Effector CD4-positive, alpha-beta T cell (primary cell): ENCODE data around the gene AFAP1L1.

ENCODE experiments used
- DNase-seq: peaks from one replicate; pipeline ENCODE4 v3.0.0-alpha.2; 2020

AFAP1L1 gene

DNA sequence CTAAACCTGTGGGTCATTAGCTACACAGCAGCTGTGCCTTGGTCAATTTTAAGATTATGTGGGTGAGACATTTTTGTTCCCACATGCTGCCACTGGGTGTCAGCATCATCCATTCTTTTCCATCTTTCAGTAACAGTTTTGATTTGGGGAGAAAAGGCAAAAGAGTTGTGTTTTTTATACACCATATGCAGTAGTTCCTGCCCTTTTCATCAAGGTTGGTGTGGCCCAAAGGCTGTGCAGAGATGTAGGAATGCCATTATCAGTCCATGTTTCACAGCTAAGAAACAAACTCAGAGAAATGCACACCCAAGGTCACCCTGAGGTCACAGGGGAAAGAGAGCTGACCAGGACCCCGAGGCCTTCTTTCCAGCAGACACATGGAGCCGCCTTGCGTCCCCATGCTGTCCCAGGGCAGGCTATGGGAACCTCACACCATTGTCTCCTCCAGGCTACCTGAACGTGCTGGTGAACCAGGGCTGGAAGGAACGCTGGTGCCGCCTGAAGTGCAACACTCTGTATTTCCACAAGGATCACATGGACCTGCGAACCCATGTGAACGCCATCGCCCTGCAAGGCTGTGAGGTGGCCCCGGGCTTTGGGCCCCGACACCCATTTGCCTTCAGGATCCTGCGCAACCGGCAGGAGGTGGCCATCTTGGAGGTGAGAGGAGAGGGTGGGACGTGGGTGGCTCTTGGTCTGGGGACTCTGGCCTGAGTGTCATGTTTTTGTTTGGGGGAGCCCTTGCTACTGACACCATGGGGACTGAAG lies 45.8 kb downstream of the AFAP1L1 start:
- DNase-seq, result peak; percentile 29

DNA sequence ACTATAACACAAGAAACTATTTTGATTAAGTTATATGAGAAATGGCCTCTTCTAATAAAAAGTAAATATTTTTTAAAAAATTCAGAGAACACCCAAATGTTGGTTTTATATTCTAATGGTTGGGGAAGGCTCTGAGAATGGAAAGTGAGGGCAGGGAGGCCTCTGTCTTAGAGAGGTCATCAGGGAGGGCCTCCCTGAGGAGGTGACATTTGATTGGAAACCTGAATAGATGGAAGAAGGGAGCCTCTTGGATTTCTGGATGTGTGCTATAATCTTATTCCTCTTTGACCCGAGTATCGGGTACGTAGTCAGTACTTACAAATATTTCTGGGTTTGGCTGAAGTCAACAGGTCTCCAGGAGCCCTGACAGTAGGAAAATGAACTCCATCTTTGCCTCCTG lies 47.5 kb downstream of the AFAP1L1 start:
- DNase-seq, result no peak

DNA sequence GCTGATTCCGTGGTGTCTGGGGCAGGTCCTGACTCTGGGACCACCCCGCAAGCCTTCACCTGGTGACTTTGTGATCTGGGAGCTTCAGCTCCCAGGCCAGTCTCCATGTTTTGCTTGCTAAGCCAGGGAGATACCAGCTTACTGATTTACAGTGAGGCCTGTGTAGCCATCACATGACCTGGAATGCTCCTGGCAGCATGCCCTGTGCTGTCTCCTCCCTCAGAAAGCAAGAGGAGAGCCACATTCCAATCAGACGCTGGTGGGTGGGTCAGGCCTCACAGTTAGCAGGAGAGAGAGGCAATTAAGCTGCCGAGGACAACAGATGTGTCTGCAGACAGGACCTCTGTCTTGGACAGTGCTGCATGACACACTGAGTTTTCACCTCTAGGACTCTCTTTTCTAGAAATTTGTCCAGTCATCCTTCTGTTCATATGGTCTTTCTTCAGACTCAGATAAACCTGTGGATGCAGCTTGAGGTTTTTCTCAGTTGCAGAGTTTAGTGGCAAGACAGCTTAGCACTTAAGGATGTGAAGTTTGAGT lies 49.2 kb downstream of the AFAP1L1 start:
- DNase-seq, result no peak

DNA sequence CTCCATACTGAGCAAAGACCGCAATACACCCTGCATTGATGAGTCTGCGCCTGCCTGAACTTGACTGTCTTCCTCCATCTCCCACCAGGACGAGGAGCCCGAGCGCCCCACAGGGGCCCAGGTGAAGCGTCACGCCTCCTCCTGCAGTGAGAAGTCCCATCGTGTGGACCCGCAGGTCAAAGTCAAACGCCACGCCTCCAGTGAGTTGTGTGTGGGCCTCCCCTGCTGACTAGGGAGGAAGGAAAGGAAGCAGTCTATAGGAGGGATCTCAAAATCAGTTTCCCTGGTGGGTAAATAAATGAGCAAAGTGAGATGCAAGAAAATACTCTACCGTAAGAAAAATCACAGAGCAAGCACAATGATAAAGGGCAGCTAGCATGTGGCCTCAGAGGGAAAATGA lies 50.9 kb downstream of the AFAP1L1 start:
- no peak for DNase-seq

DNA sequence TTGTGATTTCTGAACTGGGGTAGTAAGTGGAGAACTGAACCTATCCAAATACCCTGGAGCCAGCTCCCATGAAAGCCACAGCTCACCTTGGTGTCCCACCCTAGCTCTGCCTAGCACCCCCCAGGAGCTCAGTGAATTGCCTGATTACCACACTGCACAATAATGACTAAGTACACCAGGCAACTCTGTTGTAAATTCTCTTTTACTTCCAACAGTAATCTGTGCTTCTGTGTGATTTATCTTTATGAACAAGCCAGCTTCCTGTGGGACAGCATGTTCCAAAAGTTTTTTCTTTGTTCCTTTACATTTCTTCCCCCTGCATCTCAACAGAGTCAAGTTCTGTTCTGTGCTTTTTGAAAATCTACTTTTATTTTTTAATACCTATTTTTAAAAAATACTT lies 51.6 kb downstream of the AFAP1L1 start:
- DNase-seq, result no peak

DNA sequence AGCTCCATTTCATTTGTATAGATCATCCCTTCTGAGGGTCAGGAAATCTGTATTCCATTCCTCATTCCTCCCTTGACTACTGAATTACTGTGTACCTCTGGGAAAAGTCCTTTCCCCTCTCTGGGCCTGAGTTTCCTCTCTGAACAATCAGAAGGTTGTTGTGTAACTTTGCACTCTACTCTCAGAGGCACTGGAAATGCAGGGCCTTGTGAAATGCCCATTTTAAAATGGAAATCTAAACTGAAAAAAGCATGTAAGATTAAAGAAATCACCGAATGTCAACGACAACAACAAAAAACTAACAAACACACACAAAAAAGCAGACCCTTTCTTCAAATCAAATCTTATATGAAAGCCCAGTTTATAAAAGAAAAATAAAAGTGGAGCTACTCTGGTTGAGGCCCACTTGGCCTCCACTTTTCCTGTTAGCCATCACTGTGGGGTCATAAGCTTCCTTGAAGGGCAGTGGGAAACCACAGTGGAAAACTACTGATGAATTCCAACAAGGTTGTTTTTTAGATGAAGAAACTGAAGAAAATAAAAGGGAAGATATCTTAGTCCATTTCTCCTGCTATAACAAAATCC lies 52.1 kb downstream of the AFAP1L1 start:
- DNase-seq, result no peak

DNA sequence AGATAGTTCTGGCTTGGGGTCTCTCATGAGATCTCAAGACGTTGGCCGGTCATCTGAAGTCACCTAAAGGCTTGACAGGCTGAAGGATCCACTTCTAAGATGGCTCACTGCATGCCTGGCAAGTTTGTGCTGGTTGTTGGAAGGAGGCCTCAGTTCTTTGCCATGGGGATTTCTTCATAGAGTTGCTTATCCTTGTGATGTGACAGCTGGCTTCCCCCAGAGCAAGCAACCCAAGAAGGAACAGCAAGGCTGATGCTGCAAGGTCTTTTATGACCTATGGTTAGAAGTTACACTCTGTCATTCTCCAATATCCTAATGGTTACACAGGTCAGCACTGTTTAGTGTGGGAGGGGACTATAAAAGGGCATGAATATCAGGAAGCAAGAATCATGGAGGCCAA lies 53.0 kb downstream of the AFAP1L1 start:
- no peak for DNase-seq

DNA sequence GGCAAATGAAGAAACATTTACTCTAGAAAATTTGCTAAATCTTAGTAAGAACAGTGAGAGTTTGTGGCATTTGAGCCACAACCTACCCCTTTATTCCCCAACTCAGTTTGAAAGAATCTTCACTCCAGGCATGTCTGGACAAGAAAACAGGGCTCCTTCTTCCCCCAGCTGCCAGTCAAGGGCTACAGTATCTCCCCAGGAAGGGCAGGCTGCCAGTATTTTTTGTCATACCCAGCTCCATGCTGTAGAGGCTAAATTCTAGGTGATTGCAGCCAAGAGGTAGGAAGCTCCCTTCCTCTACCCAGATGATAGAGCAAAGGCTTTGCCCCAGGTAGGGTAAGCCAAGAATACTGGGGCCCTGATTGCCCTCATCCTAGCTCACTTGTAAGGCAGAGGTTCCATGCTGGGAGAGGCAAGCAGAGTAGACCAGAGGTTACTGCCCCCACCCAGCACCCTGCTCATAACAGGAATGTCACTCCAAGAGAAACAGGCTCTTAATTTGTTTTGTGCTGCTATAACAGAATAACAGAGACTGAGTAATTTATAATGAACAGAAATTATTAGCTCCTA lies 53.6 kb downstream of the AFAP1L1 start:
- DNase-seq, result no peak

DNA sequence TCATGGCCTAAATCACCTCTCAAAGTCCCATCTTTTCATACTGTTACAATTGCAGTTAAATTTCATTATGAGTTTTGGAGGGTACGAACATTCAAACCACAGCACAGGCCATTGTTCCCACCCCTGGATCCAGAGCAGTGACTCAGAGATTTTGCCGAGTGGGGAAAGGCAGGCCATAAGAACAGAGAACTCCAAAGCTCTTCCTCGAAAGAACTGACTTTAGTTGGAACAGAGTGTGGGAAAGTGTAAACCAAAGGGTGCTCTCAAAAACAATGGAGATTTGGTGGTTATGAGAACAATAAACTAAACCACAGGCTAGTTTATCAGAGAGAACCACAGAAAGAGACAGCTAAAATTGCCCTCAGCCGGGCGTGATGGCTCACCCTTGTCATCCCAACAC lies 54.2 kb downstream of the AFAP1L1 start:
- no peak for DNase-seq

DNA sequence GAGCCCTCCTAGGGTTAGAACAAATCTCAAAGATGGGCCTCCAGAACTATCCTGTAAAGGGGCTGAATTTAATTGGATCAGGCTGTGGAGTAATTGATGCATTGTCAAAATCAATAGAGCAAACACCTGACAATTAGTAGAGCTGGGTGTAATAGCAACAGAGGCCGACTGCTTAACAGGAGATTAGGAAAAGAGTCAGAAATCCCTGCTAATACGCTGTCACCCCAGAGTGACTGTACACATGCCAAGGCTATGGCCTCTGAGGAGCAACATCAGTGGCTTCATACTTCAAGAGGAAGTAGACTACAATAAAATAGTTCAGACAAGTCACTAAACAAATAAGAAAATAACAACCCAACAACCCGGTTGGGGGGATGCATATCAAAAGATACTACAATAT lies 55.0 kb downstream of the AFAP1L1 start:
- DNase-seq, result no peak

DNA sequence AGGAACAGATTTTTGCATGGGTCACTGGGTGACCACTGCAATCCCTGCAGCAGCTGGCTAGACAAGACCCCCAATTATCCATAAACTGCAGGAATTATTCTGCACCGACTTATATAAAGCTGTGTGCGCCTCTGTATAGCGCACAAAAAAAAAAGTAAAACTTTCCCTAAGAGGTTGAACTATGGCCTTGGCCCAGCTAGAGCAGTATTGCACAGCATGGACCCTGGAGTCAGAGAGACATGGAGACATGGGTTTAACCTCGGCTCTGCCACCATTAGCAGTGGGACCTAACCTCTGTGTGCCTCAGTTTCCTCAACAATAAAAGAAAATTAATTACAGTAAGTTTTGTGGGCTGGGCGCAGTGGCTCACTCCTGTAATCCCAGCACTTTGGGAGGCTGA lies 56.5 kb downstream of the AFAP1L1 start:
- no peak for DNase-seq

DNA sequence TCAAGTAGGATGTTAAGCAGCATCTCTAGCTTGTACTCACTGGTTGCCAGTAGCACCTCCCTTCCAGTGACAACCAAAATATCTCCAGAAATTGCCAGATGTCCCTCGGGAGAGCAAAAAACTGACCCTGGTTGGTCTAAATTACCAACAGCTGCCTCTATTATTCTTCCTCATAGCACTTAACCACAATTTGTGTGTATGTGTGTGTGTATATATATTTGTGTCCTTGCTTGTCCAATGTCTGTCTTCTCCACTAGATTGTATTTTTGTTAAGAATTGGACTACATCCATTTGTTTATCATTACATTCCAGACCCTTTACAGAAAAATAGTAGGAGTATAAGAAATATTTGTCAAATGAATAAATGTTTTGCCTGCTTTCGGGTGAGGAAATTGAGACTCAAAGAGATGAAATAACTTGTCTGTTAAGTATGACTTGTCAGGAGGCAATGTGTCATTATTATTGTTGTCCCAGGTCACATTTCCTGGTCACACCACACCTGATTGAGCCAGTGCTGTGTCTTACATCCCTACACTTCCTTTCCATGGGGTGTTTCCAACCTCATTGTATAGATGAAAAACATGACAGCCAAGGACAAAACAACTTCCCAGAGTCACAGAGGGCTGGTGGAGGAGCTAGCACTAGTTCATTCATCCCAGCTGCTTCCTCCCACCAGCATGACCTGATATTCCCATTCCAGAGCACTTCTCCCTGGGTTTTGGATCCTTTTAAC lies 62.2 kb downstream of the AFAP1L1 start:
- DNase-seq, result no peak

DNA sequence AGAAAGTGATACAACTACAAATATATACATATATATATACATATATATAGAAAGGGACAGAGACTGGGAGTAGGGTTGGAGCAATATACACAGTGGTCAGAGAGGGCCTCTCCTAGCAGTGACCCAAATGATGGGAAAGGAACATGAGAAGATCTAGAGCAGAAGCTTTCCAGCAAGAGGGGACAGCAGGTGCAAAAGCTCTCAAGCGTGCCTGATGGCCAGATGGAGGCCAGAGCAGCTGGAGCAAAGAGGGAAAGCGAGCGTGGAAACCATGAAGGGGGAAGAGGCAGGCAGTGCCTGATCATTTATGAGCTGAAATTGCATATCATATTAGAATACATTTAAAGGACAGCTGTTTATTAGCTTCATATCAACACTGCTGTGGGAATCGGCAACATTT lies 66.1 kb downstream of the AFAP1L1 start:
- DNase-seq, result no peak

DNA sequence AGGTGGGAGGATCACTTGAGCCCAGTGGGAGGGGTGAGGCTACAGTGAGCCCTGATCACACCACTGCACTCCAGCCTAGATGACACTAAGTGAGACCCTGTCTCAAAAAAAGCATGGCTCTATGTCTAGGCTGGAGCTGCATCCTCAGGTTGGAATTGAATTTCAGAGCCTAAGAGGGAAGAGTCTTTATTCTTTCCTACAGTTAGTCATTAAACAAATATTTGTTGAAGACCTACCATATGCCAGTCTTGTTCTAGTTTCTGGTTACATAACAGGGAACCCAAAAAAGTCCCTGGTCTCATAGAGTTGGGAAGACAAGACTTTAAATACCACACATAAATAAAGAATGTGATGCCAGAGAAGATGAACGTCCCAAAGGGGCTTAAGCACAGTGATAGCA lies 66.7 kb downstream of the AFAP1L1 start:
- DNase-seq, result no peak

DNA sequence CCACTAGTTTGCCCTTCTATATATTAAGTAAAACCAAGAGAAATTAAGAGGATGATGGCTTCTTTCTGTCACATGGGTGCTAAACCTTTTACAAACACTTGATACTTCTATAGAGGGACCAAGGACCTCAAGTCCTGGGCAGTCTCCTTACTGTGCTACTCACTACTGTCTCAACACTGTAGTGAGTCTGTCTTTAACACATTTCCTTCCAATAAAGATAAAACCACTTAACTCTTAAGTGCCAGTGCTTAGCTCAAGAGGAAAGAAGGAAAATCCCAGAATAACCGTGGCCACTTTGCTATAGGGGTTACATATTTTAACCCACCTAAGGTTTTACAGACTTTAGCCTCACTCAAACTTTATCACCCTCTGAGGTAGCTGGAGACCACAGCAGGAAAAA lies 69.3 kb downstream of the AFAP1L1 start:
- no peak for DNase-seq

DNA sequence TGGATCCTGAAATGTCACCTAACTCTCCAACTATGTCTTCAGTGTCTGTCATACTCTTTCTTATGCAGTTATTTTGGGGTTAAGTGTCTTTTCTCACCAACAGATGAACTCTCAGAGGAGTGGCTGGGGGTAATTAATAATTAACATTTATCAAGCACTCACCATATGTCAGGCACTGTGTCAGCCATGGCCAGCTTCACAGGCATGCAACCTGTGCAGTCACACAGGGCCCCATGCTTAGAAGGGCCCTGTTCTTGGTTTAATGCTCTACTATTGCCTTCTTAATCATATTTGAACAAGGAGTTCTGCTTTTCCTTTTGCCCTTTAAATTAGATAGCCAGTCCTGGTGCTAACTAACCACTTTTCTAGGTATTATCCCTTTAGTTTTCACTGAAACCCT lies 70.2 kb downstream of the AFAP1L1 start:
- no peak for DNase-seq

DNA sequence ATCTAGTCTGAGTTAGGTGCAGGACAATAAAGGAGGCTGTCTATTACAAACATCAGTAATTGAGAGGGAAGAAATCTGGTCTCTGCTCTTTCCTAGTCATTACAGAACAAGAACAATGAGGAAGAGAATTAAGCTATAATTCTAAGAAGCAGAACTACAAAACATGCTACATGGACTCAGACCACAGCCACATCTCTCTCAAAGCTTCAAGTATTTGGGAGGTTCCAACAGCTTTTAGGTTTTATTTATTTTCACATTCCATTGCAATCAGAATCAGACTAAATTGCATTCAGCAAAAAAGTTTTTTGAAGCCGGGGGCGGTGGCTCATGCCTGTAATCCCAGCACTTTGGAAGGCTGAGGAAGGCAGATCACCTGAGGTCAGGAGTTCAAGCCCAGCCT lies 72.5 kb downstream of the AFAP1L1 start:
- DNase-seq, result no peak

DNA sequence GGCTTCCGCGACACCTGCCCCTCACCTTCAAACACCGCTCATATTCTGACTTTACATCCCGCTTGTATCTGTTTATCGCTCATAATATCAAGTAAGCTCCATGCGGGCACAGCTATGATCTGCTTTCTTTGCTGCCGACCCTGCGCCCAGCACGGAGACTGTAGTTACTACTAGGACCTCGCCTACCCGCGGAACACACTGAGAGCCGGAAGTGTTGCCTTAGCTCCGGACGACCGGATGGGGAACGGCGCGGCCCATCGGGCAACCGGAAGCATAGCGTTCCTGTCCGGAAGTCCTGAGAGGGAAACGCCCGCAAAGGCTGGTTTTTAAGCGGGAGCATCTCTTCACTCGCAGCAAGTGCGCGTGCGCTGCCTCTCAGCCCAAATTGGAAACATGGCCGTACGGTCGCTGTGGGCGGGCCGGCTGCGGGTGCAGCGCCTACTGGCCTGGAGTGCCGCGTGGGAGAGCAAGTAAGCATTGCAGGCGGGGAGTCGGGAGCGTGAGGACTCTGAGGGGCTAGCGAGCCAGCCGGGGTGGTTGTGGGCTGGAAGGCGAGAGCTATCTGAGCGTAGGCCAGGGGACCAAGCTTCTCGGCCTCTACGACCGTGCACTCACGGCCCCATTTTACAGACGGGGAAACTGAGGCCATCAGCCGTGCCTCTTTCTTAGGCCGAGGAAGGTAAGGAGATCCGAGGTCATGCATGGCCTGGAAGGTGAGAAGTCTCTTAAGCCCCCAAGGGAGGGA lies 73.7 kb downstream of the AFAP1L1 start, which contains the start of gene GRPEL2:
GRPEL2 (plus strand) TSS at position 353 of the 745 bp plus-strand sequence; CDS start at position 394, 41 bp downstream.
- peak; percentile 74 for DNase-seq

DNA sequence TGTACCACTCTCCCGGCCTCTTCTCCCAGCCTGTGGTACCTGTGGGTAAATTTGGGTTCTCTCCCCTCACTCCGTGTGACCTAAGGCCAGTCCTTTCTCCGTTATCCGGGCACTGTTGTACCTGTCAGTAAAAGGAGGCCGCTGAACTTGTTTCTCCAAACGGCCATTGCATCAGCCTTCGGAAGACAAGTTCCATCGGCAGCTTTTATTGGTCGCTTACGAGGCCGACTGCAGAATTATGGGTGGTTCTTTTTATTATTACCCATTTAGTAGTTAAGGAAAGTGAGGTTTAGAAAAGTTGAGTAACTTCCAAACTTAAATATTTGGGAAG lies 74.2 kb downstream of the AFAP1L1 start:
- DNase-seq, result no peak

DNA sequence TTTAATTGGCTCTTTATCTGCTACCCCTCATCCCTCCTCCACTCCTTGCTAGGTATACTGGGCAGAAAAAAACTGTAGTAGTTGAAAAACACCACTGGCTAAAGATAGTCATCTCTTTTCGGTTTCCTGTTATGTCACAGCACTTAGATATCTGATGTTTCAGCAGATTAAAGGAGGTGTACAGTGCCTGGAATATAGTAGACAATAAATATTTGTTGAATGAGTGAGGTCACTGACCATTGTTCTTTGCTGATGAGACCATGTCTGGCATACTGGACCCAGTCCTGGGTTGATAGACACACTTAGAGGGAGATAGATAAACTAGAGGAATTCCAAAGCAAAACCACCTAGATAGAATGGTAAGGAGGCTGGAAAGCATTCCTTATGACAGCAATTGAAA lies 76.9 kb downstream of the AFAP1L1 start:
- no peak for DNase-seq

DNA sequence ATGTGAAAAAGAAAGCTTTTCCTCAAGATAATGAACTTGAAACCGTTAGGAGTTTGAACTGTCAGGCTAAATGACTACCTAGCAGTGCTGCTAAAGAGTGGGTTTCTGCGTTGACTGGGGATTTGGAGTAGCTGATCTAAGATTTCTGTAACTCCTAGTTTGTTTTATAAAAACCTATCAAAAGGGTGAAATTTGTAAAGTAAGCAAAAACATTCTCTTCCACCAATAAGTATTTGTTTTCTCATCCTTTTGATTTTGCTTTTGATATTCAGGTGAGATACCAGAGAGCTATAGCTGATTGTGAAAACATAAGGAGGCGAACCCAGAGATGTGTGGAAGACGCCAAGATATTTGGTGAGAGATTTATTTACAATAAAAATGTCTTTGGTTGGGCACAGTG lies 77.7 kb downstream of the AFAP1L1 start:
- DNase-seq, result no peak

DNA sequence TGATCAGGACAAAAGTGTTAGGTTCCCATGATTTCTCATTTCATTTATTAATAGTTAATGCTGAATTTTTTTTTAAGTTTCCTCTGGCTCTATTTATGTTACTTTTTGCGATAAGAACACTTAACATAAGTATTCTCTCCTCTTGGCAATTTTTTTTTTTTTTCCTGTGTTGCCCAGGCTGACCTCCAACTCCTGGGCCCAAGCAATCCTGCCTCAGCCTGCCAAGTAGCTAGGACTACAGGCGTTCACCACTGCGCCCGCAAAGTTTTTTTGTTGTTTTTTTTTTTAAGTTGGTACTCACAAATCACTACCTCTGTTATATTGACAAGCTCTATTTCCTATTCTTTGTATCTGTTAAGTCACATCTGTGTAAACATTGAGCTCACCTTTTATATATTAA lies 80.5 kb downstream of the AFAP1L1 start:
- no peak for DNase-seq

DNA sequence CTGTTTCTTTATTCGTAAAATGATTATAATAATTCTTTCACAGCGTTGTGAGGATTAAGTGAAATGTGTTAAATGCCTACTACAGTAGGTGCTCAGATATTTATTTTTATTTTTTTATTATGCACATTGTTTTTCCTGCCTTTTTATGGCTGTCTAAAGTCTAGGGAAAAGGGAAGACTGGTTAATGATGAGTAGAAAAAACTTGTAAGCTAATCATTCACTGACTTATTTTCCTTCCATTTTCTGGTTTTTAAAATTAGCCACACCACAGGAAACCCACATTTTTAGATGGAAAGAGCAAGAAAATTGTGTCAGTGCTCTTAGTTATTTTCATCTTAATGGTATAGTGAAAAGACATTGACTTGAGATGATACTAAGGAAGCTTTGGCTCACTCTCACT lies 82.3 kb downstream of the AFAP1L1 start:
- no peak for DNase-seq
